GM13976 (cell line): ENCODE measurements around the gene SLC44A2.

Experiments used
- DNase-seq: peaks from one replicate; pipeline ENCODE4 v3.0.0; 2012; ENCODE audit warnings: low spot score
- CTCF ChIP-seq: IDR thresholded peaks from 2 replicates; pipeline ENCODE4 v1.5.1; 2012; ENCODE audit warnings: borderline replicate concordance, mild to moderate bottlenecking; ENCODE audit not compliant: insufficient read depth; ENCODE audit errors: extremely low read depth, missing control alignments, control extremely low read depth
- in situ Hi-C: fragments of 300-500 bp; cut with MboI; formaldehyde crosslinking; loops from one replicate; pipeline ENCODE4 v1.12.0; 2022; ENCODE audit warnings: low sequenced_read_pairs, mixed read lengths, inconsistent platforms; ENCODE audit not compliant: unreplicated experiment

SLC44A2 gene

DNA sequence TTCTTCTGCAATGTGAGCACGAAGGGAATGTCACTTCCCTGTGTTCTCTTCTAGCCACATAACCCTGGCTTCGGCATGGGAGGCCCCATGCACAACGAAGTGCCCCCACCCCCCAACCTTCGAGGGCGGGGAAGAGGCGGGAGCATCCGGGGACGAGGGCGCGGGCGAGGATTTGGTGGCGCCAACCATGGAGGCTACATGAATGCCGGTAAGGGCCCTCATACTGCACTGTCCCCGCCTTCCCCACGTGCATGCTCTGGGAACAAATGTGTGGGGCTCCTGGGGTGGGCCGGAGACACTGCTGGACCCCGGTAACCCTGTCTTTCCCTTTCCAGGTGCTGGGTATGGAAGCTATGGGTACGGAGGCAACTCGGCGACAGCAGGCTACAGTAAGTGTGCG is 58.2 kb downstream of the SLC44A2 start:
- DNase-seq, result no peak
- in situ Hi-C loops, result no loop called here
- no peak for TF ChIP-seq CTCF

- DNase-seq, result no peak
- TF ChIP-seq CTCF, result no peak
- in situ Hi-C loops, result no loop called here
Measured at GRCh38 chr19:10685210-10685609, 59.9 kb downstream of the SLC44A2 start.

- no peak for DNase-seq
- in situ Hi-C loops, result no loop called here
- no peak for TF ChIP-seq CTCF
Measured at GRCh38 chr19:10686193-10686592, 60.8 kb downstream of the SLC44A2 start.

DNA sequence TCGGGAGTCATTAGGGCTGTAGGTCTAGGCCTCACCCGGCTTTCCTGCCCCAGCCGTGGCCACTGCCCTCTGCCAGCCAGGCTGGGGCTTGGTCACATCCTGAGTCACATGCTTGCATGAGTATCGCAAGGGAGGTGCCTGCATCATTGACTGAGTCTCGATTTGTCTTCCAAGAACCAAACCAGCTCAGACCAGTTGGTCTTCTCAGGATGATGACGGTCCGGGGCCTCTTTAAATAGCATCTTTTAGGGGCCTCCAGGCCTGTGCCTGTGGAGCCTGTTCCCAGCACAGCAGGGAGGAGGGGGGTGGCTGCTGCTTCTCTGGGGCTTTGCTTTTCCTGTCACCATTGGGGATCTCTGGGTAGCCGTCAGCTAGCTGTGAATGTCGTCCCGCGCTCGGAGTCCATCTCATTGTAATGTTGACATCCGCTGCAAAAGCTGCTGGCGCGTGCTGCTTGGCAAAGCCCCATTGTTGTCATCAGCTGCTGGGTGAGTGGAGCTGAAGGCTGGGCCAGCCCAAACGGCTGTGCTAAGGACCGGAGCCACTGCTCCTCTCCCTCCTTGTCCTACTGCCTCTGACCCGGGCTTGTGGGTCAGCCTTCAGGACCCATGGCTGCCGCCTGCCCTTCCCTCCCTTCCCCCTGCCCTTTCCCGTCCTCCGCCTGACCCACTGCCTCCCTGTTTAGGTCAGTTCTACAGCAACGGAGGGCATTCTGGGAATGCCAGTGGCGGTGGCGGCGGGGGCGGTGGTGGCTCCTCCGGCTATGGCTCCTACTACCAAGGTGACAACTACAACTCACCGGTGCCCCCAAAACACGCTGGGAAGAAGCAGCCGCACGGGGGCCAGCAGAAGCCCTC is 61.5 kb downstream of the SLC44A2 start:
- in situ Hi-C loops, result no loop called here
- no peak for DNase-seq
- no peak for TF ChIP-seq CTCF

GRCh38 chr19:10687518-10688288 is 62.4 kb downstream of the SLC44A2 start:
- TF ChIP-seq CTCF, result no peak
- DNase-seq, result no peak
- in situ Hi-C loops, result no loop called here

GRCh38 chr19:10688545-10689280 is 63.4 kb downstream of the SLC44A2 start:
- no peak for TF ChIP-seq CTCF
- in situ Hi-C loops, result no loop called here
- no peak for DNase-seq
